ENCODE measurements around the gene XXYLT1. TPM values are rescaled to one million over a fixed set of nuclear protein-coding genes. Genes with fewer than 3 reads are reported as not detected.
"Not testable (repeated sequence)": the region's sequence is repeated elsewhere in the genome, so short reads cannot be mapped to it uniquely, and the experiment has no call there.

Gene XXYLT1
- total RNA-seq, 4 donors from 2014 or later: 9.6 to 17.7 (median 13.2) TPM

- 78 to 84% methylated on average over 7 of the region's 7 CpGs for WGBS, 2 donors
- no peak for DNase-seq (ENCODE audit: low spot score in 2 of 2)
- TF ChIP-seq, protein P1, sequence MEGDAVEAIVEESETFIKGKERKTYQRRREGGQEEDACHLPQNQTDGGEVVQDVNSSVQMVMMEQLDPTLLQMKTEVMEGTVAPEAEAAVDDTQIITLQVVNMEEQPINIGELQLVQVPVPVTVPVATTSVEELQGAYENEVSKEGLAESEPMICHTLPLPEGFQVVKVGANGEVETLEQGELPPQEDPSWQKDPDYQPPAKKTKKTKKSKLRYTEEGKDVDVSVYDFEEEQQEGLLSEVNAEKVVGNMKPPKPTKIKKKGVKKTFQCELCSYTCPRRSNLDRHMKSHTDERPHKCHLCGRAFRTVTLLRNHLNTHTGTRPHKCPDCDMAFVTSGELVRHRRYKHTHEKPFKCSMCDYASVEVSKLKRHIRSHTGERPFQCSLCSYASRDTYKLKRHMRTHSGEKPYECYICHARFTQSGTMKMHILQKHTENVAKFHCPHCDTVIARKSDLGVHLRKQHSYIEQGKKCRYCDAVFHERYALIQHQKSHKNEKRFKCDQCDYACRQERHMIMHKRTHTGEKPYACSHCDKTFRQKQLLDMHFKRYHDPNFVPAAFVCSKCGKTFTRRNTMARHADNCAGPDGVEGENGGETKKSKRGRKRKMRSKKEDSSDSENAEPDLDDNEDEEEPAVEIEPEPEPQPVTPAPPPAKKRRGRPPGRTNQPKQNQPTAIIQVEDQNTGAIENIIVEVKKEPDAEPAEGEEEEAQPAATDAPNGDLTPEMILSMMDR (IDR thresholded peaks at IDR 0.05): no peak
- TF ChIP-seq EP300 (IDR thresholded peaks at IDR 0.05) (no peak), POLR2A (IDR thresholded peaks at IDR 0.05) (no peak)
- peaks cover 0 to 11% of the 10 kb centered on the region in 2 donors for H3K27me3 ChIP-seq
- peaks cover 0 to 9% (median 0%) of the 10 kb centered on the region in 4 donors for H3K9me3 ChIP-seq
- H3K4me3 ChIP-seq: no peak overlapping the region
- H3K36me3 ChIP-seq: no peaks in the 10 kb centered on the region
- no peaks in the 10 kb centered on the region for H3K4me1 ChIP-seq
- H3K27ac ChIP-seq: no peak overlapping the region
Observed at GRCh38 chr3:195039180-195039843, 231.6 kb downstream of the XXYLT1 start.

- peaks cover 0 to 11% of the 10 kb centered on the region in 2 donors for H3K27me3 ChIP-seq
- H3K4me3 ChIP-seq: no peak overlapping the region
- no peaks in the 10 kb centered on the region for H3K36me3 ChIP-seq
- peaks cover 0 to 9% (median 0%) of the 10 kb centered on the region in 4 donors for H3K9me3 ChIP-seq
- DNase-seq (ENCODE audit: low spot score in 2 of 2): no peak
- WGBS, 2 donors: 79 to 90% methylated on average over 5 of the region's 5 CpGs
- H3K27ac ChIP-seq: no peak overlapping the region
- no peak for TF ChIP-seq EP300 (IDR thresholded peaks at IDR 0.05)
- no peak for TF ChIP-seq POLR2A (IDR thresholded peaks at IDR 0.05)
- TF ChIP-seq, protein P1 (IDR thresholded peaks at IDR 0.05): no peak
- H3K4me1 ChIP-seq: peaks cover 0 to 7% (median 3%) of the 10 kb centered on the region in 4 donors
Observed at GRCh38 chr3:195038161-195038560, 232.8 kb downstream of the XXYLT1 start.

DNA sequence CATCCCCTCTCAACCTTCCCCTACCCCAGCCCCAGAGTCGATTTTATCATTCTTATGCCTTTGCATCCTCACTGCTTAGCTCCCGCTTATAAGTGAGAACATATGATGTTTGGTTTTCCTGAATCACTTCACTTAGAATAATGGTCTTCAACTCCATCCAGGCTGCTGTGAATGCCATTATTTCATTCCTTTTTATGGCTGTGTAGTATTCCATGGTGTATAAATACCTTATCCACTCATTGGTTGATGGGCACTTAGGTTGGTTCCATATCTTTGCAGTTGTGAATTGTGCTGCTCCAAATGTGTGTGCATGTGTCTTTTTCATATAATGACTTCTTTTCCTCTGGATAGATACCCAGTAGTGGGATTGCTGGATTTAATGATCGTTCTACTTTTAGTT, 233.4 kb downstream of the XXYLT1 start:
- H3K4me1 ChIP-seq; DNase-seq (ENCODE audit: low spot score in 2 of 2); H3K27ac ChIP-seq; H3K9me3 ChIP-seq; H3K4me3 ChIP-seq; H3K36me3 ChIP-seq: not testable (repeated sequence)
- WGBS, 2 donors: 96 to 97% methylated on average over 3 of the region's 3 CpGs
- peaks cover 0 to 10% of the 10 kb centered on the region in 2 donors for H3K27me3 ChIP-seq

- TF ChIP-seq POLR2A (IDR thresholded peaks at IDR 0.05) (no peak), EP300 (IDR thresholded peaks at IDR 0.05) (no peak)
- TF ChIP-seq, protein P1 (IDR thresholded peaks at IDR 0.05): no peak
- Histone ChIP-seq H3K4me1 (peaks cover 0 to 7% (median 3%) of the 10 kb centered on the region in 4 donors), H3K4me3 (no peak overlapping the region), H3K9me3 (peaks cover 0 to 9% (median 0%) of the 10 kb centered on the region in 4 donors), H3K27me3 (peaks cover 0 to 6% of the 10 kb centered on the region in 2 donors), H3K36me3 (no peaks in the 10 kb centered on the region), H3K27ac (no peak overlapping the region)
- DNase-seq (ENCODE audit: low spot score in 2 of 2): no peak
- WGBS, 2 donors: 82 to 86% methylated on average over 5 of the region's 5 CpGs
Observed at GRCh38 chr3:195036974-195037373, 234.0 kb downstream of the XXYLT1 start.

DNA sequence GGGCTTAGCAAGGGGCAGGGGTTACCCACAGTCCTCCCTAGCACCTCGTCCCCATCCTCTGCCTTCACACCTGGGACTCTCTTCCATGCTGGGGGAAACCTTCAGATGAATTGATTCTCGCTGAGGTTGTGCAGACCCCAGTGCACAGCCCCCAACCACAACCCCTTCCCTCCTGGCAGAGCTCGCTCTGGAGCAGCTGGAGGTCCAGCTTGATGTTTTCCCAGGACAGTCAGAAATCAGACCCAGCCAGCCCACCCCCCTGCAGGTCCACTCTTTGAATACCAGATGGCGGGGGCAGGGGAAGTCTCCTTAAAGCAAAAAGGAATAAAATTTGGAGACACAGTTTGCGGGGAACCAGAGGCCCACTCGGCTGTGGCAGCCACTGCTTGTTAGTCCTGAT, 234.4 kb downstream of the XXYLT1 start:
- Histone ChIP-seq H3K27ac (no peak overlapping the region), H3K4me1 (peaks cover 0 to 7% (median 3%) of the 10 kb centered on the region in 4 donors), H3K4me3 (no peak overlapping the region), H3K36me3 (no peaks in the 10 kb centered on the region), H3K27me3 (peaks cover 0 to 6% of the 10 kb centered on the region in 2 donors), H3K9me3 (peaks cover 0 to 9% (median 0%) of the 10 kb centered on the region in 4 donors)
- DNase-seq (ENCODE audit: low spot score in 2 of 2): no peak
- no peak for TF ChIP-seq EP300 (IDR thresholded peaks at IDR 0.05)
- TF ChIP-seq, protein P1 (IDR thresholded peaks at IDR 0.05): no peak
- TF ChIP-seq POLR2A (IDR thresholded peaks at IDR 0.05): no peak
- 75 to 84% methylated on average over 6 of the region's 6 CpGs for WGBS, 2 donors

Data from tibial nerve (tissue), 4 donors.